ENCODE measurements around the gene MYOC. TPM values are rescaled to one million over a fixed set of nuclear protein-coding genes. Genes with fewer than 3 reads are reported as not detected.

Gene MYOC
- polyA plus RNA-seq, 1 donor from 2014 or later = not detected

GRCh38 chr1:171645553-171646248 is 6.8 kb downstream of the MYOC start:
- no peak overlapping the region for H3K9ac ChIP-seq (ENCODE audit: low read length)
- H3K79me2 ChIP-seq (replicated peaks; ENCODE audit: insufficient read depth, low read length) = no peaks in the 10 kb centered on the region
- no peak overlapping the region for H2AFZ ChIP-seq (ENCODE audit: low read depth, low read length)
- H3K4me3 ChIP-seq (ENCODE audit: low read length) = no peak overlapping the region
- no peaks in the 10 kb centered on the region for H3K36me3 ChIP-seq (ENCODE audit: insufficient read depth, low read length)
- H3F3A ChIP-seq (ENCODE audit: insufficient read depth, low read length, poor library complexity, severe bottlenecking) = no peaks in the 10 kb centered on the region
- H4K20me1 ChIP-seq (ENCODE audit: insufficient read depth) = no peaks in the 10 kb centered on the region
- H3K9me3 ChIP-seq (ENCODE audit: low read length) = no peaks in the 10 kb centered on the region
- no peaks in the 10 kb centered on the region for H3K9me2 ChIP-seq (ENCODE audit: insufficient read depth, low read length)
- no peak overlapping the region for H3K27ac ChIP-seq (ENCODE audit: low read length)
- H3K27me3 ChIP-seq (ENCODE audit: insufficient read depth, low read depth, low read length) = no peaks in the 10 kb centered on the region
- TF ChIP-seq MXI1 (conservative IDR thresholded peaks at IDR 0.05; ENCODE audit: poor library complexity, severe bottlenecking) (no peak), RAD21 (conservative IDR thresholded peaks at IDR 0.05) (no peak), SMC3 (conservative IDR thresholded peaks at IDR 0.05; ENCODE audit: poor library complexity) (no peak), EP300 (conservative IDR thresholded peaks at IDR 0.05; ENCODE audit: poor library complexity, severe bottlenecking) (no peak), CTCF (IDR thresholded peaks at IDR 0.05; ENCODE audit: poor library complexity, severe bottlenecking) (no peak), TAF1 (IDR thresholded peaks at IDR 0.05; ENCODE audit: low read depth) (no peak), POLR2AphosphoS5 (IDR thresholded peaks at IDR 0.05) (no peak), REST (IDR thresholded peaks at IDR 0.05; ENCODE audit: borderline replicate concordance) (no peak), EZH2 (IDR thresholded peaks at IDR 0.05; ENCODE audit: borderline replicate concordance, insufficient read depth, low read length, poor library complexity, severe bottlenecking) (no peak)
- H3K4me2 ChIP-seq (ENCODE audit: low read length) = no peak overlapping the region

GRCh38 chr1:171644805-171645483 is 7.5 kb downstream of the MYOC start:
- Histone ChIP-seq H2AFZ (ENCODE audit: low read depth, low read length) (no peak overlapping the region), H3K9me3 (ENCODE audit: low read length) (no peaks in the 10 kb centered on the region), H3F3A (ENCODE audit: insufficient read depth, low read length, poor library complexity, severe bottlenecking) (no peaks in the 10 kb centered on the region), H3K36me3 (ENCODE audit: insufficient read depth, low read length) (no peaks in the 10 kb centered on the region), H3K9me2 (ENCODE audit: insufficient read depth, low read length) (no peaks in the 10 kb centered on the region), H3K9ac (ENCODE audit: low read length) (no peak overlapping the region), H3K27me3 (ENCODE audit: insufficient read depth, low read depth, low read length) (no peaks in the 10 kb centered on the region), H3K27ac (ENCODE audit: low read length) (no peak overlapping the region), H3K4me3 (ENCODE audit: low read length) (no peak overlapping the region), H4K20me1 (ENCODE audit: insufficient read depth) (no peaks in the 10 kb centered on the region), H3K4me2 (ENCODE audit: low read length) (no peak overlapping the region), H3K79me2 (replicated peaks; ENCODE audit: insufficient read depth, low read length) (no peaks in the 10 kb centered on the region)
- TF ChIP-seq EZH2 (IDR thresholded peaks at IDR 0.05; ENCODE audit: borderline replicate concordance, insufficient read depth, low read length, poor library complexity, severe bottlenecking) = no peak
- TF ChIP-seq EP300 (conservative IDR thresholded peaks at IDR 0.05; ENCODE audit: poor library complexity, severe bottlenecking) = no peak
- no peak for TF ChIP-seq SMC3 (conservative IDR thresholded peaks at IDR 0.05; ENCODE audit: poor library complexity)
- no peak for TF ChIP-seq MXI1 (conservative IDR thresholded peaks at IDR 0.05; ENCODE audit: poor library complexity, severe bottlenecking)
- peak; percentile 34 for TF ChIP-seq CTCF (IDR thresholded peaks at IDR 0.05; ENCODE audit: poor library complexity, severe bottlenecking)
- TF ChIP-seq RAD21 (conservative IDR thresholded peaks at IDR 0.05) = no peak

Data from neural cell (in vitro differentiated cells).